ENCODE results near the gene RPA1.

DNA sequence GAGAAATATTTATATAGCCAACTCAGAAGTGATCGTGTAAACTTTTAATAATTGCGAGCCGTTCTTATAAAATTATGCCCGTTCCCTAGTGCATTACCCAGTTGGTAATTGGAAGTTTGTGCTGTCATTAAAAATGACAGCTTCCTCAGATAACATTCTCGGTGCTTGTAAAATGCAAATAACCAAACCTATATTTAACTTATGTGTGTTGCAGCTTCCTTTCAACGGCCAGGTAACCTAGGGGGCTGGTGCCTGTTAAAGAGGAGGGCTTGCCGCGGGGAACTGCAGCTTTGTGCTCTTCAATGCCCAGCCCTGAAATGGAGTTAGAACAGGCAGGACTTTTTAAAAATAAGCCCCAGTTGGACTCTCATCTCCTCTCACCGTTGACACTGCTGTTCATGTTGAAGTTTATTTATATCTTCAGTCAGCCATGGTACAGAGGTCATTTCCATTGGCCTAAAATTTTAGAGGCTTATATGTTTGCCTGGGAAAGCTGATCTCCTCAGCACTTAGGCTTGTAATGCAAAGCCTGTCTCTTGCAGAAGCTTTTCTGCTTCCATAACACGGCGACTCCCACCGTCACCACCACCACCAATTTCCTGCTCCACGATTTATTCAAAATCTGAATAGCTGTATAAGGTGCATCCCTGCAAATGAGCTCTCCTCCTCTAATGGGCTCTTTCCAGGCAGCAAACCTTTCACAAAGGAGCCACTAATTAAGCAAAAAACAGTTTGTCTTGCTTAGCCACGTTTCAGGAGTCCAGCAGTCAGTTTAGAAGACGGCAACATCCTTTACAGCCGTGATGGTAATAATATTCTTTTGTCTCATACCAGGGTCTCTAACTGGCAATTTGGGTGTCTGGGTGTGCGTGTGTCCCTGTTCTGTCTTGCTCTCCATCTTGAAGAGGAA is 74.7 kb downstream of the RPA1 start:
- TF ChIP-seq SREBF1 (IDR thresholded peaks at IDR 0.05; ENCODE audit: low read length) (no peak), YY1 (IDR thresholded peaks at IDR 0.05; ENCODE audit: low read depth, low read length) (no peak), EED (IDR thresholded peaks at IDR 0.05; ENCODE audit: low read depth) (no peak), ZNF274 (IDR thresholded peaks at IDR 0.05; ENCODE audit: insufficient read depth, insufficient read length) (no peak)
- TF ChIP-seq, protein P1, sequence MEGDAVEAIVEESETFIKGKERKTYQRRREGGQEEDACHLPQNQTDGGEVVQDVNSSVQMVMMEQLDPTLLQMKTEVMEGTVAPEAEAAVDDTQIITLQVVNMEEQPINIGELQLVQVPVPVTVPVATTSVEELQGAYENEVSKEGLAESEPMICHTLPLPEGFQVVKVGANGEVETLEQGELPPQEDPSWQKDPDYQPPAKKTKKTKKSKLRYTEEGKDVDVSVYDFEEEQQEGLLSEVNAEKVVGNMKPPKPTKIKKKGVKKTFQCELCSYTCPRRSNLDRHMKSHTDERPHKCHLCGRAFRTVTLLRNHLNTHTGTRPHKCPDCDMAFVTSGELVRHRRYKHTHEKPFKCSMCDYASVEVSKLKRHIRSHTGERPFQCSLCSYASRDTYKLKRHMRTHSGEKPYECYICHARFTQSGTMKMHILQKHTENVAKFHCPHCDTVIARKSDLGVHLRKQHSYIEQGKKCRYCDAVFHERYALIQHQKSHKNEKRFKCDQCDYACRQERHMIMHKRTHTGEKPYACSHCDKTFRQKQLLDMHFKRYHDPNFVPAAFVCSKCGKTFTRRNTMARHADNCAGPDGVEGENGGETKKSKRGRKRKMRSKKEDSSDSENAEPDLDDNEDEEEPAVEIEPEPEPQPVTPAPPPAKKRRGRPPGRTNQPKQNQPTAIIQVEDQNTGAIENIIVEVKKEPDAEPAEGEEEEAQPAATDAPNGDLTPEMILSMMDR (IDR thresholded peaks at IDR 0.05 in 2 of 3, conservative IDR thresholded peaks at IDR 0.05 in 1 of 3; ENCODE audit: control insufficient read depth in 2 of 3, extremely low read depth in 1 of 3, insufficient read depth in 1 of 3, low read depth in 3 of 3, low read length in 3 of 3), result no peak
